PC-9 (cell line): ENCODE measurements around the gene UTP11.

Experiments used
- EZH2 ChIP-seq: fragments of 200-600 bp; sonication (generic); IDR thresholded peaks from 2 replicates; pipeline ENCODE4 v1.8.0; 2017; ENCODE audit warnings: antibody characterized with exemption, low read depth
- TF ChIP-seq, protein P1 (sequence below): fragments of 200-600 bp; sonication (generic); conservative IDR thresholded peaks from 2 replicates; pipeline ENCODE4 v1.6.1; 2017; ENCODE audit warnings: mixed run types, antibody characterized with exemption, mild to moderate bottlenecking, moderate library complexity

DNA sequence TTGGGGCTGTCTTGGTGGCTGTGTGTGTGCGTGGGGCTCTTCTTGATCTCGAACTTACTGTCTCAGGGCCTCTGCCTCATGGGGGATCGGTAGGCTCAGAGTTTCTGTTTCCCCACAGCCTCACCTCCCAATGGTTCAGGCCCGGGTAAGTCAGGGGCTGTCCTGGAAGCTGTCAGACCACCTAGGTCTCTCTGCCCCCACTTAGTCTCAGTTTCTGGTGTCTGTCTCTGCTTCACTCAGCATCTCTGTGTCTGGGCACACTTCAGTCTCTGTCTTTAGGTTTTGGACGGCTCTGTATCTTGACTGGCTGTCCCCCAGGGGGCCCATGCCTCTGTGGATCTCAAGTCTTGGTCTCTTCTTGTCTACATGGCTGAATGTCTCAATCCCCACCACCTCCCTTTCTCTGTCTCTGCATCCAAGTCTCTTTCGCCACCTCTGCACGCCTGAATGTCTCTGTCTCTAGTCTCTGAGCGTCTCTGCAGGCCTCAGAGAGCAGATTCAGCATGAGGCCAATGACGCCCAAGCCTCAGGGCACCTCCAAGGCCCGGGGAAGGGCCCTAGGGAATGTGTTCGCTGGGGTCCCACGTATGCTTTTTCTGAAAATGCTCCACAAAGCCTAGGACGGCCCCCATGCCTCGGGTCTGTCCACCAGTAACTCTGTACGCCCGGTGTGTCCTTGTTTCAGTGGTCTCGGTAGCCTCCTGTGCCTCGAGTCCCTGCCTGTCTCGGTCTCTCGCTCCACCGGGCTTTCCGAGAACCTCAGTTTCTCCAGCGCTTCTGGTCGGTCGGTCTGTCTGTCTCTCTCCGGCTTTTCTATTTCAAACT is 8.0 kb upstream of the UTP11 start:
- TF ChIP-seq EZH2, result no peak
- TF ChIP-seq, protein P1, sequence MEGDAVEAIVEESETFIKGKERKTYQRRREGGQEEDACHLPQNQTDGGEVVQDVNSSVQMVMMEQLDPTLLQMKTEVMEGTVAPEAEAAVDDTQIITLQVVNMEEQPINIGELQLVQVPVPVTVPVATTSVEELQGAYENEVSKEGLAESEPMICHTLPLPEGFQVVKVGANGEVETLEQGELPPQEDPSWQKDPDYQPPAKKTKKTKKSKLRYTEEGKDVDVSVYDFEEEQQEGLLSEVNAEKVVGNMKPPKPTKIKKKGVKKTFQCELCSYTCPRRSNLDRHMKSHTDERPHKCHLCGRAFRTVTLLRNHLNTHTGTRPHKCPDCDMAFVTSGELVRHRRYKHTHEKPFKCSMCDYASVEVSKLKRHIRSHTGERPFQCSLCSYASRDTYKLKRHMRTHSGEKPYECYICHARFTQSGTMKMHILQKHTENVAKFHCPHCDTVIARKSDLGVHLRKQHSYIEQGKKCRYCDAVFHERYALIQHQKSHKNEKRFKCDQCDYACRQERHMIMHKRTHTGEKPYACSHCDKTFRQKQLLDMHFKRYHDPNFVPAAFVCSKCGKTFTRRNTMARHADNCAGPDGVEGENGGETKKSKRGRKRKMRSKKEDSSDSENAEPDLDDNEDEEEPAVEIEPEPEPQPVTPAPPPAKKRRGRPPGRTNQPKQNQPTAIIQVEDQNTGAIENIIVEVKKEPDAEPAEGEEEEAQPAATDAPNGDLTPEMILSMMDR, result no peak
